ENCODE results near the gene IQGAP3.

DNA sequence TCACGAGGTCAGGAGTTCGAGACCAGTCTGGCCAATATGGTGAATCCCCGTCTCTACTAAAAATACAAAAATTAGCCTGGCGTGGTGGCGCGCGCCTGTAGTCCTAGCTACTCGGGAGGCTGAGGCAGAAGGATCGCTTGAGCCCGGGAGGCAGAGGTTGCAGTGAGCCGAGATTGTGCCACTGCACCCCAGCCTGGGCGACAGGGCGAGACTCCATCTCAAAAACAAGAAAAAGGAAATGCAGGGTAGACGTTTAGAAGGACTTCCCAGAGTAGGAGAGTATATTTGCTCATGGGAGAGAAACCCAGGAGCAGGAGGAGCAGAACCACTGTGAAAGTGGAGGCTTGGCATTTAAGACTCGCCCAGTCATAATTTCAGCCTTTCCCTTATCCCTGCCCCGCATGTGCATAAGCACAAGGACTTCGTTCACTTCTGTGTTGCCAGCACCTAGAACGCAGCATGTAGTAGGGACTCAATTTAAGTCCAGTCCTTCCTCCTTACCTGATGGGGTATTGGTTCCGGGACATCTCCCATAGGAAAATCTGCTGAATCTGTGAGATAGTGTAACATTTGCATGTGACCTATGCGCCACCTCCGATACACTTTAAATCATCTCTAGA, 66.6 kb downstream of the IQGAP3 start:
- TF ChIP-seq, protein P1, sequence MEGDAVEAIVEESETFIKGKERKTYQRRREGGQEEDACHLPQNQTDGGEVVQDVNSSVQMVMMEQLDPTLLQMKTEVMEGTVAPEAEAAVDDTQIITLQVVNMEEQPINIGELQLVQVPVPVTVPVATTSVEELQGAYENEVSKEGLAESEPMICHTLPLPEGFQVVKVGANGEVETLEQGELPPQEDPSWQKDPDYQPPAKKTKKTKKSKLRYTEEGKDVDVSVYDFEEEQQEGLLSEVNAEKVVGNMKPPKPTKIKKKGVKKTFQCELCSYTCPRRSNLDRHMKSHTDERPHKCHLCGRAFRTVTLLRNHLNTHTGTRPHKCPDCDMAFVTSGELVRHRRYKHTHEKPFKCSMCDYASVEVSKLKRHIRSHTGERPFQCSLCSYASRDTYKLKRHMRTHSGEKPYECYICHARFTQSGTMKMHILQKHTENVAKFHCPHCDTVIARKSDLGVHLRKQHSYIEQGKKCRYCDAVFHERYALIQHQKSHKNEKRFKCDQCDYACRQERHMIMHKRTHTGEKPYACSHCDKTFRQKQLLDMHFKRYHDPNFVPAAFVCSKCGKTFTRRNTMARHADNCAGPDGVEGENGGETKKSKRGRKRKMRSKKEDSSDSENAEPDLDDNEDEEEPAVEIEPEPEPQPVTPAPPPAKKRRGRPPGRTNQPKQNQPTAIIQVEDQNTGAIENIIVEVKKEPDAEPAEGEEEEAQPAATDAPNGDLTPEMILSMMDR (conservative IDR thresholded peaks at IDR 0.05 in 1 of 2, IDR thresholded peaks at IDR 0.05 in 1 of 2; ENCODE audit: low read depth in 1 of 2, low read length in 2 of 2): no peak
- TF ChIP-seq EZH2 (IDR thresholded peaks at IDR 0.05; ENCODE audit: low read length, missing control alignments): no peak
